ENCODE data around the gene LURAP1L.
A peak's percentile ranks its signal among the peaks of the same experiment; 100 is the strongest.

The LURAP1L gene

DNA sequence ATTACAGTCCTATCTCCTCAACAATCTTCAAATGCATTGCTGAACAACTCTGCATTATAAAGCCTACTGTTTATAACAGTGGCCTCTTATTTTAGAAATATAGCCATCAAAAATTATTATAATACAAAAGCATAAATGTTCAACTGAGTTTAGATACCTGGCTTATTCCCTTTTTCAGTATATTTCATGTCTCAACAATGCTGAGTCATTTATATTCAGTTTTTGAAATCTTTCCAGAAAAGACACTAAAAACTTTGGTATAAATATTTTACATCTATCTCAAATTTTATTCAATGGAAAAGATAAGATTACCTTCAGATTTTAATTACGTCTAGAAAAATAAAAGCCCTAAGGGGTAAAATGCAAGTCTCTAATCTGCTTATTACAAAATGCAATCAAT is 37.9 kb downstream of the LURAP1L start:
- DNase-seq: no peak

DNA sequence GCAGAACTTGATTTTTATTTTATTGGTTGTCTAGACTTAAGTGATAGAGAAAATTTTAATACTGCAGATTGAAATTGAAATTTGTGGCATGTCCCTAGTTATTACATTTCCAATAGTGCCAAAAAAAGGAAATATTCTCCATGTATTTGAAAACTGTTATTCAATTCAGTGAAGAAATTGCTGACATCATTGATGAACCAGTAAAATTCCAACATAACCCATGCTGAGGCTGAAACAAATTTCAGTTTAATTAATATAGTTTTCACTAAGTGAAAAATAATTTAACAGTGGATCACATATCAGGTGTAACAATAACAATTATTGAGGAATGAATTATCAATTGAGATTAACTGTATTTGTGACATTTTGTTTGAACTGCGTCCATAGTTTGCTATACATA is 38.7 kb downstream of the LURAP1L start:
- no peak for DNase-seq

DNA sequence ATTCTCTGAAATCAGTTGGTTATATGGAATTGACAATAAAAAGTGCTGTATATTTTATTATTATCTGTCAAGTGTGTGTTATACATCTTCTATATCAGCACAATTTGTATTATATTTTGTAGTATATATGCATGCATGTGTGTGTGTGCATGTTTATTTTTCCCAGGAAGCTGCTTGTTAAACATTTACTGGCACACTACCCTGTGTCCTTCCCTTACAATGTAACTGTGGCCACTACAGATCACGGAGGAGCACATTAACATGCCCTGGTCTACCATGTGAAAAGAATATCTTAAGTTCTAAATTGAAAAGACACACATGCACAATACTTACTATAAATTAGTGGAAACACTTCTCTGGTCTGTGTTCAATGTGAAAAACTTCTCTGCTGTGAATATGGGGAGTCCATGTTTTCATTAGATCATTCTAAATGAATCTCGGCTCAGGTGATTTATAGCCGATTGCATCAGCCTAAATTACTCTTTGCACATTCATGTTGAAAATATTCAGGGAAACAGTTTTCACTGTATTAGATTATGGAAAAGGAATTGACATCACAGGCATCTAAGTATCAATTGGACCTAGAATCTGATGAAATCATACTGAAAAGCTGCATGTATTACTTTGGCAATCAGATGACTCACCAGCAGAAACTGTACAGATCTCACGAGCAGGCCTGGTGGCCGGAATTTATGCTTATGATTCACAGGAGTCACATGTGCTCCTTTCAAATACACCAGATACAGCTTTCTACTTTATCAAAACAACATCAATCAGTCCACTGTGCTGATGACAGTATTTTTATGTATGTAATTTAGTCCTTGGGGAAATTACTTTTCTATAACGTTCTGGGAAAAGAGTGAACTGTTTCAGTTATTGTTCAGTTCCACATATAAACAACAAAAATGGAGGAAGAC is 39.4 kb downstream of the LURAP1L start:
- DNase-seq: peak in 4 of 56 donors; percentile 5 to 68 (median 11)

DNA sequence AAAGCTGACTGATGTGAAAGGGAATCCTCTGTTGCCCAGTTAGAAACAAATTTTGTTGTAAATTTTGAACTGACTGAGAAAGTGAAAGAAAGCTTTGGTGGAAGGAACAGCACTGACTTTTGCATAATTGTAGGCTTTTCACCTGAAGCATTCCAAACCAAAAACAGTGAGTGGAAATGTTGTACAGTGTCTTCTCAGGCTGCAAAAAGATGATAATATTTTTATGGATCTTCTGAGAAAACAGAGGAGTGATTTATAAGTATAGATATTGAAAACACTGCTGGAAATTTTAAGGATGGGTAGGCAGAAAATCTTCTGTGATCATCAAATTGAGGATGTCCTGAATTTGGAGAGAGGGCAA is 40.0 kb downstream of the LURAP1L start:
- no peak for DNase-seq

DNA sequence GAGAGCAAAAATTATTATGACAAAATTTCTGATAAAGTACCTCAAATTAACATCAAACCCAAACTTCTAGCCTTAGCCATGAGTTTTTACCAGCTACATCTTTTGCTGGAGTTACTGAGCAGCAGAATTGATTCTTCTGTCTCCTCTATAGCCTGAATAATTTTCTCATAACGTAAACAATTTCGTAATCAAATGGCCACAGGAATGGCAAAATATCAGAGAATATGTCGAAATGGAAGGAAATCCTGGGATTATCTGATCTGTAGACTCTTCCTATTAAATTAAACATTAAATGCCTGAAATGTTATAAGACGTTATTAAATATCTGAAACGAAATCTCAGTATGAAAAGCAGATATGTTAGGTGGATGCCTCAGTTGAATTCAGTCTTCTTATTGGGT is 41.1 kb downstream of the LURAP1L start:
- no peak for DNase-seq

DNA sequence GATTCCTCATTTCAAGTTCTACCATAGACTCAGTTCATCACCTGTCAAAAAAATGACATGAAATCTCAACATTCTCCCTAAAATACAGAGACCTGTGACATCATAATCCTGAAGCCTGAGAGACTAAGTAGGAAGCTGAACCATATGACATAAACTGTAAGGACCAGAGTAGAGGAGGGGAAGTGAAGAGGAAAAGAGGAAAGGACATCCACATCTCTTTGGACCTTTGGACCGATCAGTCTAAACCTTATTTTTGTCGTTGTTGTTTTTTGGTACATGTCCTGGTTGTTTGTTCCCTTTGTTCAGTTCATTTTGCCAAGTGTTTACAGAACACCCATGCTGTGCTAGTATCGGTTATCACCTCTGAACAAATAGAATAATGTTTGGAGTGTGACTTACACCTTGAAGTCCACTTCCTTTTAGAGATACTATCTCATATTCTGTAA is 41.9 kb downstream of the LURAP1L start:
- no peak for DNase-seq

DNA sequence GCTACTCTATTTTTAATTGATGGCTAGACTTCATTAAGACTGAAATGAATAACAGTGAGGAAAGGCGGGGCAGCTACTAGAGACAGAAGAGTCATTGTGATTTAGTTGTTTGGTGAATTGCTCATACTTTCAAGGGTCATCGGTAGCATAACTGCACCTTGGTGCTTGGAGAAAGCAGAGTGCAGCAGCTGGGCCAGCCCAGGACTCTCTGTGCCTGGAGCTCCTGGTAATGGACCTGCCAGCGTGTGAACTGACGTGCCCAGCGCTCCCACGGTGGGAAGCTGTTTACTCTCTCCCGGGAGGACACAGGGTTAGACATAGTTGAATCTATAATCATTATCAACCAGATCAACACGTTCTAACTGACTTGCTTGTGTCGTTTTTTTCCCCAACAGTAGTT is 42.9 kb downstream of the LURAP1L start:
- DNase-seq: no peak

DNA sequence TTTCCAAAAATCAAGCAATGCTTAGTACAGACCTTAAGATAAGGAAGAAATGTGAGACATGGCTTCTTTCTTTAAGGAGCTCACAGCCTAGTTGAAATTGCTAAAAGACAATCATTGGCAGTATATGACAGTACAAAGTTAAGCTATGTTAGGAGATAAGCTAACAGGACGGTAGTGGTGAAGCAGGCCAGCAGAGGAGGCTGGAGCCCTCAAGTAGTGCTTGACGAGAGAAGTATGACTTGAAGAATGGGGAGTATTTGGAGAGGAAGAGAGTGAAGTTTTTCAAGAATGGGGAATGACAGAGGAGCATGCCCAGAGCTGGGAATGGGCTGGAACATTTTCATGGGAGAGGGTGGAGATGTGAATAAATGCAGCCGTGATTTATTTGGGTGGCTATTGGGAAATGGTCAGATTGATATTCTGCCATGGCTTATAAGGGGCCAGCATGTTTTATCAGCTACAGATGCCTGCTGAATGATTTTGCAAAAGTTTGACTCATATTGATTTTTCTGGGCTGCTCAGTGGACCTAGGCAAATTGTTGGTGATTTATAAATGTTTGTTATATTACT is 43.7 kb downstream of the LURAP1L start:
- DNase-seq: no peak

DNA sequence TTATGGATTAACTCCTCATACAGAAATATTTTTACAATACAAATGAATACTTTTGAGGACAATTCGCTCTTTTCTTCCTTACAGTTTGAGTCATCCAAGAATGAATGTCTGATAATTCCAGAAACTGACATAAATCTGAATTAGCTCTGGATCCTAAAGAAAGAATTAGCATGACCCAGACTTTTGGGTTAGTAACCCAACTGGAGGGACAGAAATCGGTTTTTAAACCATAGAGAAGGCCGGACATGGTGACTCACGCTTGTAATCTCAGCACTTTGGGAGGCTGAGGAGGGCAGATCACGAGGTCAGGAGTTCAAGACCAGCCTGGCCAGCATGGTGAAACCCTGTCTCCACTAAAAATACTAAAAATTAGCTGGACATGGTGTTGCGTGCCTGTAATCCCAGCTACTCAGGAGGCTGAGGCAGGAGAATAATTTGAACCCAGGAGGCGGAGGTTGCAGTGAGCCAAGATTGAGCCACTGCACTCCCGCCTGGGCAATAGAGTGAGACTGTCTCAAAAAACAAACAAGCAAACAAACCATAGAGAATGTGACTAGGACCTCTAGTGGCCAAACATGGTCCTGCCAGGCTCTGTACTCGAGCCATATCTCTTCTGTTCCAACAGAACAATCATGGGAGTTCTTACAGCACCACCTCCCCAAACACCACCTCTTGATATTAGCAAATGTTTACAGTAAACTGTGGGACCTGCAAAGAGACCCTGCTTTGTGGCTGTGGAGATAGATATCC is 44.8 kb downstream of the LURAP1L start:
- DNase-seq: no peak

DNA sequence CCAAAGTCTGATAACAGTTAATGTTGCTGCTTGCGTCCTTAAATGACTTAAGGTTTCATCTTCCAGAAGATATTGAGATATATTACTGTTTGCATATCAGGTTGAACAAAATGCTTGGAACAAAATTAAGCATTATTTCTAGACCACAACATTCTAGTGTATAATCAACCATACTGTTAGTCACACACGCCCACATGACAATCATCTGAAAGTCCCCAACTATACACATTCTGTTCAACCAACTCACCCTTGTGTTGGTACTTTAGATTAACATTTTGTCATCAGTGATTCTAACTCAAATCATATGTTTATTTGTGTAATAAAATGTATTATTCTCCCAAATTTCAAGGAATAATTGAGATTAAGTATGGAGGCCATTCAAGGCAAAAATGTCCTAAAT is 47.3 kb downstream of the LURAP1L start:
- no peak for DNase-seq

DNA sequence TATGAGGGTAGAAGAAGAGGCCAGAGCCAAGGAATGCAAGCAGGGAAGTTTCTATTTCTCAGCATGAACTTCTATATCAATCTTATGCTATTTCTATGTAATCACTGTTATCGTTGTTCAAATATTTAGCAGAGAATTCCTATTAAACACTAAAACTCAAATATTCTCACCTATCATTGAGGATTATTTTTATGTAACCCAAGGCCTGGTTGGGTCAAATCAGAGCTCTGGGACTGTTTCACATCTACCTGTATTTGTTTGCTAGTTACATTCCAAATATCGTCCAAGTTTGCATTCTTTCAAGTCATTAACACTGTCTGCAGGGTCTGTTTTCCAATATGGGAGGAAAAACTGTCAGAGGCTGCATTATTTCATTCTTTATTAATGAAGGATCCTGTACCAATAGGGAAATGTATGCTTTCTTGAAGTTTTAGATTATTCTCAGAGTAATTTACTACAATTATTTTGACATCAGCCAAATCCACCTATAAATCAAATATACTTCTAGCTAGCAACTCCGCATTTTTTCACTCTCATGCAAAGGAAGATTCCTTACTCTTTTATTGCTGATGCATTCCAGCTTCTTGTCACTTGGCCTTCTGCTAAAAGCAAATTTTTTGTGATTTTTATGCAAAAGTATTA is 52.2 kb downstream of the LURAP1L start:
- no peak for DNase-seq

DNA sequence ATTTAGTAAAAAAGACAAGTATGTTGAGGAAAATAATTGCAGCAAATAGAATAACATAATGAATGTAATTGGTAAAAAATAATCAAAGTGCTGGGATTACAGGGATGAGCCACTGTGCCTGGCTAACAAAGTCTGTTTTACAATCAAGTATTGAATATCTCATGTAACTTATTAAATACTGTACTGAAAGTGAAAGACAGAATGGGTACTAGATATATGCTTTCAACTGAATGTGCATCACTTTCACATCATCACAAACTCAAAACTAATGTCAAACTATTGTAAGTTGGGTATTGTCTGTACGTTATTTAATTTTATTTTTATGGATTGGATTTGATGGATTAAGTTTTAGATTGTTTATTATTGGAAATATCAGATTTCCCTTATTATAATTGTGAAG is 58.9 kb downstream of the LURAP1L start:
- no peak for DNase-seq

DNA sequence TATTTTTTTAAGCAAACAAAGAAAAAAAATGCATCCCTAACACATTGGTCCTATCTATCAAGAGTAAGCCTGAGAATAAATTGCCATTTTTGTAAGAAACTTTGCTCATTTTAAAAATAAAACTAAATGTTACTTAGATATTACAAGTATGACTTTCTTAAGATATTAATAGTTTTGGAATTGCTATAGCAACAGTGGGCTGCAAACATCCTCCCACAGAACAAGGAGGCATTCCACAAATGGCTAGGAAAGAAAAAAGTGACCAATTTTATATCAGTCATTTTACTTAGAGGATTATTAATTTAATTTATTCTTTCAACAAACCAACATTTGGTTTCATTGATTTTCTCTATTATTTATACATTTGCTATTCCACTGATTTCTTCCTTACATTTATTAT is 63.7 kb downstream of the LURAP1L start:
- DNase-seq: no peak

DNA sequence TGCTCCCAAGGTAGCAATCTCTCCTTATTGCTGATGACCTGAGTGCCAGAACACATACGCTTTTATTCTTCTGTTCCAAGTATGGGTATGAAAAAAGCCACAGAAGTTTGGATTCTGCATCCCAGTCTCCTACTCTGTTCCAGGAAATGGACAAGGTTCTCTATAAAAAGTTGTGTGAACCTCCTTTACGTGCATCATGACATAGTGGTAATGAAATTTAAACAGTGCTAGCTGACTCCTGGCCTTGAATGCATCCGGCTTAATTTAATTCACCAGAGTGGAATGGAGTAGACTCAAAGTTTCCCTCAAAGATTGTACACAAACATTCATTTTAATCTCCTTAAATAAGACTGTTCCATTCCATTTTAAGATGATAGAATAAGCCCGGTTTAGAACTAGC is 68.9 kb downstream of the LURAP1L start:
- DNase-seq: no peak

DNA sequence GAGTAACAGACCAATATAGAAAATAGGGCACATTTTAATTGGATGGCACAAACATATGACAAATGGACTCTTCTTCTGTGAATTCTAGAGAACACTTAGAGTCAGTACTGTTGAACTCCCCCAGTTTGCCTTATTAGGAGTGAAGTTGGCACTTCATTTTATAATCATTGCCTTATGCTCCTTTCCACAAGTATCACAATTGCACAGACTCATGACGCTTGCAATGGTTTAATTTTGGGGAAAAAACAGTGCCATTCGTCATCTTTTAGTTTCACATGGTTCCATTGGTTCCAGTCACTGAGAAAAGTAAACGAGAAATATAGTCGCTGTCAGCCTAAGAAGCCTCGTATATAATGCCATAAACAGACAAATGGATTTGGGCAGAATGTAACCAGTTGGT is 71.2 kb downstream of the LURAP1L start:
- DNase-seq: no peak

DNA sequence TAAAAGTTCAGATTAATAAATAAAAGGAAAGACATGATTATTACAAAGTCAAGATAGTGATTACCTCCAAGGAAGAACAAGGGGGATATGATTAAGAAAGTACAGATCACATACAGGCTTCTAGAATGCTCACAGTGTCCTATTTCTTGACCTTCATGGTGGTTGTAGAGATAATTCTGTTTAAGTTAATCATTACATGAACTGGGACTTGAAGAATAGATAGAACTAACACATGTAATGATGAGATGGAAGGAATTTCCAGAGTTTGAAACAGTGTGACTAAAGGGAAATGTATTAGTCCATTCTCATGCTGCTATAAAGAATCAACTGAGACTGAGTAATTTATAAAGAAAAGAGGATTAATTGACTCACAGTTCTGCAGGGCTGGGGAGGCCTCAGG is 72.7 kb downstream of the LURAP1L start:
- DNase-seq: no peak

DNA sequence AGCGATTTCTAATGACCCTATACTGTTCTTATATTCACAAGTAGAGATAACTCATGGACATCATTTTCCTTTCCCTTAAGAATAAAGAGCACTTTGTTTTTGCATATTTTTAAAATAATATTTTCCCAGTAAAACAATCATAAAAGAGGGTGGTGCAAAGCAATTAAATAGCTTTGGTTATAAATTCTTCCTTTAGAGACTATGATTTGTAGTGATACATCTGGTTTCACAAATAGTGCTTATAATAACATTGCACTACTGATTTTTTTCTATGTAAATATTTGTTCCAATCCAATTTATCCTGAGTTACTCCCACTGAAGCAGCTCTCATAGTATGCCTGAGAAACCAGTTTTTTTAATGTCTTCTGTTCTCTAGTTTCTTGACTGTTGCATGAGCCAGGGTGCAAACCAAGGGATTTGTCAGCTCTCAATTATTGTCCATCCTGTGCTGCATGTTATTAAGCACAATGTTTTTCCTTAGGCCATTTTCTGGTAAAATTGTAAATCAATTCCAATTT is 74.7 kb downstream of the LURAP1L start:
- DNase-seq: no peak

DNA sequence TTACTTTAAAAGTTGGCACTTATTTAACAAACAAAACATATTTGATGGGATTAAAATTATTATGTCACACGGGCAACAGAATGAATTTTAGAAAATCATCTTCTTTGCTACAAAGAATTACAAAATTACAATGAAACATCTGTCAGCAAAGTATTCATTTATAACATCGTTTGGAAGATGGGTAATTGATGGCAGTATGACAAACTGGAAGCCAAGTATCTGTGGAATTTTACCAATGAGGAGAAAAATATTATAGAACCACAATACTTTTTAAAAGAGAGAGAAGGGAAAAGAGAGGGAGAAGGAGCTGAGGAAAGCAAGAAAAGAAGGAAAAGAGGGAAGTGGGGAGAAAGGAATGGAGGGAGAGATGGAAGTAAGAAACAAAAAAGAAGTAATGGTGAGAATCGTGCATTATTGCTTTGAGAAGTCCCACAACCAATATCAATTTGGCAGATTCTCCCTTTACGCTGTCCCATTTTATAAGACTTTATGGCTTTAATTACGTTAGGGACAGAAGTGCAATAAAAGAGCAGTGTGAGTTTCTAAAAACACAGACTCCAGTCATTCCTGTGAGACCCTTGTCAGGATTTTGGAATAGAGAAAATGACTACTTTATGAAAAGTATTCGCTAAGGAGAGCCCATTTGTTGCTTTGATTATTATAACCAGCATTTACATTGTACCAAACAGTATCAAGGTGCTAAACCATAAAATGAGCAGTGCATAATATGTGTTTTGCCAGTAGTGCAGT is 76.7 kb downstream of the LURAP1L start:
- DNase-seq: no peak

DNA sequence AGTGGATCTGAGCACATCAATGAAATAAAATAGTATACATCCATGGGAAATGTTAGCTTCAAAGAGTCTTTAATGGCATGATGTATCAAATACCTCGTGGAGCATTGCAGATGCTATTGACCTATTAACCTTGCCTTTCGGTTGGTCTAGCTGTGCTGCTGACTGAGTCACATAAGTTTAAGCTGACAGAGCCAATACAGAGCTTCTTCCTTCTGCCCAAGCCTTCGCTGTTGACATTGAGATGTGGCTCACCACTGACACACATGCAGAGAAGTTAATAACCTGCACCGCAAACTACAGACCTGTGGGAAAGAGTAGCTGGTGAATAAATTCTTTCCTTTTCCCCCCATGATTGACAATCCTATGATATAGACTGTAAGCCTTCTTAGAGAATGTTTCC is 78.2 kb downstream of the LURAP1L start:
- DNase-seq: no peak

DNA sequence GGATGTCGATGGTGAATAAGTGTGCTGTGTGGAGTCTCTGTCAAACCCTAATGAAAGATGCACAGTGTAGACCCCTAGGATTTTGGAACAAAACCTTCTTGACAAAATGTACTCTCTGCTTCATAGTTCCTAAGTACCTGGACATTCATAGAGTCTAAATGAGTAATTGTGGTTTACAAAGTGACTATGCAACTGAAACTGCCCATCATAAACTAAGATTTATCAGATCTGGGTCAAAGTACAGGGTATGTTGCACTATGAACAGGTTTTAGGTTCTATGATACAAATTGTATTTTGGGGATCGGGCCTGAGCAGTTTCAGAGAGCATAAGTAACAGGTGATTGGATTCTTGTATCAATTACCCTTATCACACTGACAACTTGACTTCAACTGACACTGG is 79.4 kb downstream of the LURAP1L start:
- DNase-seq: no peak

DNA sequence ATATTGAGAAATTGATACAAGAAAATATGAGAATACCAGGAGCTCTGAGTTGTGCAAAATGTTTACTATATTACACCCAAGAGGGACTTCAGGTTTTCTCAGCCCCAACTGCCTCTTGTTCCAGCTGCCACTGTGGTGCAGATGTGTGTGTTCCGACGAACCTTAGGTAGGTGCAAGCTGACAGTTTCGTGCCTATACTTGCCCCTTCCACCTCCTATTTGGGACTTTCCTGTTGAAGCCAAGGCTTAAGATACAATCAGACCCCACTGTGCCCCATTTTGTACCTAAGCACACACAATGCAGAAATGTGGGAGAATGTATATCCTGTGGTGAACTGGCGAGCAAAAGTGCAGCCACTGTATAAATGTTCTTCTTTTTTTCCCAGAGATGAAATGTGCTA is 80.2 kb downstream of the LURAP1L start:
- no peak for DNase-seq

Data from nucleus accumbens (tissue), 56 donors.